Ovary (tissue), 3 donors: Measurements from ENCODE around the gene FALEC.
"Not testable (repeated sequence)": the region's sequence is repeated elsewhere in the genome, so short reads cannot be mapped to it uniquely, and the experiment has no call there.

Experiments used
- EP300 ChIP-seq: sonication (generic); formaldehyde crosslinking; IDR thresholded peaks from one replicate; pipeline ENCODE4 v1.6.1; 2017; ENCODE audit warnings: antibody characterized with exemption
- POLR2A ChIP-seq: fragments of 450-650 bp; IDR thresholded peaks from one replicate; pipeline ENCODE4 v1.6.1; 2017; ENCODE audit warnings: antibody characterized with exemption, mild to moderate bottlenecking, moderate library complexity
- TF ChIP-seq, protein P1 (sequence below), 3 donors: fragments of 450-650 bp in 2 of 3; fragments of 200-600 bp in 1 of 3; IDR thresholded peaks; one replicate each; pipeline versions ENCODE4 v1.5.1 to v1.8.0; 2016 to 2022; ENCODE audit warnings: antibody characterized with exemption in 3 of 3, mild to moderate bottlenecking in 1 of 3
- donor health status: DM: no; HTN: no; CAD: no.

DNA sequence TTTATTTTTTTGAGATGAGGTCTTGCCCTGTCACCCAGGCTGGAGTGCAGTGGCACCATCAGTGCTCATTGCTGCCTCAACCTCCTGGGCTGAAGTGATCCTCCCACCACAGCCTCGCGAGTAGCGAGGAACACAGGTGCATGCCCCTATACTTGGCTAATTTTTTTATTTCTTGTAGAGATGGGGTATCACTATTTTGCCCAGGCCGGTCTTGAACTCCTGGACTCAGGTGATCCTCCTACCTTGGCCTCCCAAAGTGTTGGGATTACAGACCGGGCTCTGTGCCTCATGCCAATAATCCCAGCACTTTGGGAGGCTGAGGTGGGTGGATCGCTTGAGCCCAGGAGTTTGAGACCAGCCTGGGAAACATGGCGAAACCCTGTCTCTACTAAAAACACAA lies 65.9 kb downstream of the FALEC start:
- TF ChIP-seq EP300, POLR2A: not testable (repeated sequence)
- TF ChIP-seq, protein P1, sequence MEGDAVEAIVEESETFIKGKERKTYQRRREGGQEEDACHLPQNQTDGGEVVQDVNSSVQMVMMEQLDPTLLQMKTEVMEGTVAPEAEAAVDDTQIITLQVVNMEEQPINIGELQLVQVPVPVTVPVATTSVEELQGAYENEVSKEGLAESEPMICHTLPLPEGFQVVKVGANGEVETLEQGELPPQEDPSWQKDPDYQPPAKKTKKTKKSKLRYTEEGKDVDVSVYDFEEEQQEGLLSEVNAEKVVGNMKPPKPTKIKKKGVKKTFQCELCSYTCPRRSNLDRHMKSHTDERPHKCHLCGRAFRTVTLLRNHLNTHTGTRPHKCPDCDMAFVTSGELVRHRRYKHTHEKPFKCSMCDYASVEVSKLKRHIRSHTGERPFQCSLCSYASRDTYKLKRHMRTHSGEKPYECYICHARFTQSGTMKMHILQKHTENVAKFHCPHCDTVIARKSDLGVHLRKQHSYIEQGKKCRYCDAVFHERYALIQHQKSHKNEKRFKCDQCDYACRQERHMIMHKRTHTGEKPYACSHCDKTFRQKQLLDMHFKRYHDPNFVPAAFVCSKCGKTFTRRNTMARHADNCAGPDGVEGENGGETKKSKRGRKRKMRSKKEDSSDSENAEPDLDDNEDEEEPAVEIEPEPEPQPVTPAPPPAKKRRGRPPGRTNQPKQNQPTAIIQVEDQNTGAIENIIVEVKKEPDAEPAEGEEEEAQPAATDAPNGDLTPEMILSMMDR (IDR thresholded peaks at IDR 0.05) = not testable (repeated sequence)
